ENCODE results near the gene PLA2G4E.

Gene PLA2G4E

DNA sequence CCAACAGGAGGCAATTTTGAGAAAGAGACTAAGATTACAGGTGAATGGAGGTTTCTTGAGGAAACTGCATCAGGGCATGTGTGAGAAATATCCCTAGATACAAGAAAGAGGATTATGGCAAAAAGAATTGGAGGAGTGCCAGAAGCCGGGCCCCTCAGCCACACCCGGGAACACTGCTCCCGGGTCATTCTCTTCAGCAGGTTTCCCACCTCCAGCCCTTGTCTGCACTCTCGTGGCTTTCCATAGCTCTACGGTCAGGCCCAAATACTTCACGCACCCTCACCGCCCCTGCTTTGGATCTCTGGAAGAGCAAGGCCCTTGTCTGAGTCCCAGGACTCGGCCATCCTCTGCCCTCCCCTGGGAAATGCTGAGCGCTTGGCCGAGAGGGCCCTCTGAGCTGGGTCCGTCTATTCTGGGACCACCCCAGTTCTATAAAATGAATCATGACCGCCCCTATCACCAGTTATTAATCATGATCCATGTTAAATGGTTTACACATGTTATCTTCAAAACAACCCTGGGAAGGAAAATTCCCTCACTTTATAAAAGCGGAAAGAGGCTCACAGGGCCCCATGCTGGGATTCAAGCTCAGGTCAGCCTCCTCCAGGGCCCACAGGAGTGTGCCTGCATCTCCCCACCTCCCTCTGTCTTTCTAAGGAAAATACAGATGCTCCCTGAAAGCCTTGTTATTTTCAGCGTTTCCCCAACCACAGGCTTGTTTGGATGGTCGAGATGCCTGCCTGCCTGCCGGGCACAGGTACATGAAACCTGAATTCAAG is 88.1 kb downstream of the PLA2G4E start:
- no peak for DNase-seq

- DNase-seq = no peak
These were observed 88.7 kb downstream of the PLA2G4E start for GRCh38 chr15:41932101-41932500.
